Endothelial cell of umbilical vein (primary cell): ENCODE measurements around the gene MZB1.

Source experiments
- EZH2 ChIP-seq: IDR thresholded peaks from 2 replicates; pipeline ENCODE4 v1.6.1; 2012; ENCODE audit warnings: borderline replicate concordance, low read depth, mild to moderate bottlenecking, moderate library complexity, low read length, inconsistent platforms; ENCODE audit not compliant: severe bottlenecking
- FOS ChIP-seq: IDR thresholded peaks from 2 replicates; pipeline ENCODE4 v1.6.1; 2011; ENCODE audit warnings: mild to moderate bottlenecking, low read length, moderate library complexity, borderline replicate concordance; ENCODE audit not compliant: insufficient read depth
- JUN ChIP-seq: IDR thresholded peaks from 2 replicates; pipeline ENCODE4 v1.6.1; 2011; ENCODE audit warnings: borderline replicate concordance, low read depth; ENCODE audit not compliant: insufficient read length, insufficient read depth
- MYC ChIP-seq: IDR thresholded peaks from one replicate; pipeline ENCODE4 v1.6.1; 2011; ENCODE audit warnings: mild to moderate bottlenecking, low read depth, low read length
- POLR2A ChIP-seq: IDR thresholded peaks from 2 replicates; pipeline ENCODE4 v1.6.1; 2012; ENCODE audit warnings: low read depth, mild to moderate bottlenecking, control low read depth, low read length
- POLR2AphosphoS5 ChIP-seq: IDR thresholded peaks from 2 replicates; pipeline ENCODE4 v1.6.1; 2012; ENCODE audit warnings: low read depth, mild to moderate bottlenecking, control low read depth, low read length, moderate library complexity; ENCODE audit not compliant: insufficient read depth
- TF ChIP-seq, protein P1 (sequence below), 2 donors: IDR thresholded peaks; 1 replicate in 1 of 2; 2 replicates in 1 of 2; pipeline ENCODE4 v1.5.1; 2011; ENCODE audit warnings: low read length in 2 of 2, mild to moderate bottlenecking in 2 of 2, moderate library complexity in 2 of 2, control low read depth in 1 of 2, inconsistent platforms in 1 of 2, low read depth in 1 of 2; ENCODE audit not compliant: insufficient read depth in 1 of 2; ENCODE audit errors: extremely low read depth in 1 of 2
- TF ChIP-seq, protein P2 (sequence below): IDR thresholded peaks from 2 replicates; pipeline ENCODE4 v1.6.1; 2011; ENCODE audit not compliant: insufficient read depth, insufficient read length

GRCh38 chr5:139358064-139358463, 31.6 kb downstream of the MZB1 start:
- TF ChIP-seq, protein P1, sequence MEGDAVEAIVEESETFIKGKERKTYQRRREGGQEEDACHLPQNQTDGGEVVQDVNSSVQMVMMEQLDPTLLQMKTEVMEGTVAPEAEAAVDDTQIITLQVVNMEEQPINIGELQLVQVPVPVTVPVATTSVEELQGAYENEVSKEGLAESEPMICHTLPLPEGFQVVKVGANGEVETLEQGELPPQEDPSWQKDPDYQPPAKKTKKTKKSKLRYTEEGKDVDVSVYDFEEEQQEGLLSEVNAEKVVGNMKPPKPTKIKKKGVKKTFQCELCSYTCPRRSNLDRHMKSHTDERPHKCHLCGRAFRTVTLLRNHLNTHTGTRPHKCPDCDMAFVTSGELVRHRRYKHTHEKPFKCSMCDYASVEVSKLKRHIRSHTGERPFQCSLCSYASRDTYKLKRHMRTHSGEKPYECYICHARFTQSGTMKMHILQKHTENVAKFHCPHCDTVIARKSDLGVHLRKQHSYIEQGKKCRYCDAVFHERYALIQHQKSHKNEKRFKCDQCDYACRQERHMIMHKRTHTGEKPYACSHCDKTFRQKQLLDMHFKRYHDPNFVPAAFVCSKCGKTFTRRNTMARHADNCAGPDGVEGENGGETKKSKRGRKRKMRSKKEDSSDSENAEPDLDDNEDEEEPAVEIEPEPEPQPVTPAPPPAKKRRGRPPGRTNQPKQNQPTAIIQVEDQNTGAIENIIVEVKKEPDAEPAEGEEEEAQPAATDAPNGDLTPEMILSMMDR (IDR thresholded peaks at IDR 0.05; ENCODE audit: extremely low read depth in 1 of 2, insufficient read depth in 1 of 2, low read depth in 1 of 2, low read length in 2 of 2): no peak
- TF ChIP-seq POLR2AphosphoS5 (no peak), MYC (no peak), EZH2 (no peak), POLR2A (no peak), JUN (no peak), FOS (no peak)
- TF ChIP-seq, protein P2, sequence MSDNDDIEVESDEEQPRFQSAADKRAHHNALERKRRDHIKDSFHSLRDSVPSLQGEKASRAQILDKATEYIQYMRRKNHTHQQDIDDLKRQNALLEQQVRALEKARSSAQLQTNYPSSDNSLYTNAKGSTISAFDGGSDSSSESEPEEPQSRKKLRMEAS: no peak
